Esophagus muscularis mucosa (tissue), 4 donors: ENCODE measurements around the gene GPT2. TPM values are rescaled to one million over a fixed set of nuclear protein-coding genes. Genes with fewer than 3 reads are reported as not detected.

Source experiments
- DNase-seq: peaks from one replicate; pipeline ENCODE4 v3.0.0-alpha.2; 2017; ENCODE audit errors: extremely low spot score
- H3K27ac ChIP-seq, 4 donors: fragments of 200-600 bp; sonication (generic); replicated peaks in 1 of 4; 1 replicate in 3 of 4; 2 replicates in 1 of 4; pipeline ENCODE4 v1.5.1; 2016 to 2019; ENCODE audit warnings: mild to moderate bottlenecking in 1 of 4
- H3K27me3 ChIP-seq, 4 donors: fragments of 200-600 bp; sonication (generic); one replicate each; pipeline versions ENCODE4 v1.5.1 to v1.6.0; 2016 to 2019
- H3K36me3 ChIP-seq, 4 donors: fragments of 200-600 bp; sonication (generic); one replicate each; pipeline ENCODE4 v1.5.1; 2016 to 2019
- H3K4me1 ChIP-seq, 4 donors: fragments of 200-600 bp; sonication (generic); one replicate each; pipeline ENCODE4 v1.5.1; 2016 to 2019
- H3K4me3 ChIP-seq, 4 donors: fragments of 200-600 bp; sonication (generic); 1 replicate in 2 of 4; 2 replicates in 2 of 4; pipeline ENCODE4 v1.5.1; 2016 to 2019; ENCODE audit warnings: mild to moderate bottlenecking in 4 of 4, moderate library complexity in 1 of 4
- H3K9me3 ChIP-seq, 4 donors: fragments of 200-600 bp; sonication (generic); 1 replicate in 3 of 4; 2 replicates in 1 of 4; pipeline ENCODE4 v1.5.1; 2016 to 2019
- EP300 ChIP-seq: sonication (generic); formaldehyde crosslinking; IDR thresholded peaks from one replicate; pipeline ENCODE4 v1.6.1; 2017; ENCODE audit warnings: antibody characterized with exemption
- POLR2A ChIP-seq: fragments of 450-650 bp; IDR thresholded peaks from one replicate; pipeline ENCODE4 v1.6.1; 2017; ENCODE audit warnings: antibody characterized with exemption, moderate library complexity, mild to moderate bottlenecking, low read depth
- POLR2AphosphoS5 ChIP-seq, 2 donors: sonication (generic); formaldehyde crosslinking; IDR thresholded peaks; one replicate each; pipeline ENCODE4 v1.6.1; 2017; ENCODE audit warnings: antibody characterized with exemption in 2 of 2
- WGBS: methylation state at CpG from one replicate; pipeline ENCODE4 v1.1.5; 2018; 5-methylcytosine and 5-hydroxymethylcytosine counted together
- intact Hi-C: fragments of 100-400 bp; cut with DNase I; formaldehyde crosslinking; loops from one replicate; pipeline ENCODE4 v1.15.1; 2023
- total RNA-seq, 4 donors: library from RNA; depleted of rRNA; stranded (reverse); fragments of >200 nt; gene quantifications; one replicate each; pipeline versions ENCODE4 v1.1.0 to v1.2.1, GENCODE V29; 2016
- TF ChIP-seq, protein P1 (sequence below), 3 experiments: fragments of 200-600 bp in 2 of 3; fragments of 450-650 bp in 1 of 3; sonication (generic) in 2 of 3; IDR thresholded peaks; one replicate each; pipeline ENCODE4 v1.5.1; 2017 to 2019; ENCODE audit warnings: antibody characterized with exemption in 3 of 3, mild to moderate bottlenecking in 2 of 3, moderate library complexity in 1 of 3

The GPT2 gene
- total RNA-seq, 4 donors from 2014 or later, result 2.5 to 5.7 (median 3.6) TPM

- intact Hi-C loops, result loop anchor here (1.0 kb wide), 1 partner anchor 53 kb away; no protein-coding TSS in a partner anchor
- H3K4me3 ChIP-seq, result no peak overlapping the region
- H3K27me3 ChIP-seq, result no peaks in the 10 kb centered on the region
- TF ChIP-seq POLR2AphosphoS5 (IDR thresholded peaks at IDR 0.05) (no peak), POLR2A (no peak), EP300 (no peak)
- TF ChIP-seq, protein P1, sequence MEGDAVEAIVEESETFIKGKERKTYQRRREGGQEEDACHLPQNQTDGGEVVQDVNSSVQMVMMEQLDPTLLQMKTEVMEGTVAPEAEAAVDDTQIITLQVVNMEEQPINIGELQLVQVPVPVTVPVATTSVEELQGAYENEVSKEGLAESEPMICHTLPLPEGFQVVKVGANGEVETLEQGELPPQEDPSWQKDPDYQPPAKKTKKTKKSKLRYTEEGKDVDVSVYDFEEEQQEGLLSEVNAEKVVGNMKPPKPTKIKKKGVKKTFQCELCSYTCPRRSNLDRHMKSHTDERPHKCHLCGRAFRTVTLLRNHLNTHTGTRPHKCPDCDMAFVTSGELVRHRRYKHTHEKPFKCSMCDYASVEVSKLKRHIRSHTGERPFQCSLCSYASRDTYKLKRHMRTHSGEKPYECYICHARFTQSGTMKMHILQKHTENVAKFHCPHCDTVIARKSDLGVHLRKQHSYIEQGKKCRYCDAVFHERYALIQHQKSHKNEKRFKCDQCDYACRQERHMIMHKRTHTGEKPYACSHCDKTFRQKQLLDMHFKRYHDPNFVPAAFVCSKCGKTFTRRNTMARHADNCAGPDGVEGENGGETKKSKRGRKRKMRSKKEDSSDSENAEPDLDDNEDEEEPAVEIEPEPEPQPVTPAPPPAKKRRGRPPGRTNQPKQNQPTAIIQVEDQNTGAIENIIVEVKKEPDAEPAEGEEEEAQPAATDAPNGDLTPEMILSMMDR (IDR thresholded peaks at IDR 0.05), result no peak
- H3K27ac ChIP-seq, result no peak overlapping the region
- WGBS, result 86% methylated on average over 2 of the region's 2 CpGs
- no peaks in the 10 kb centered on the region for H3K36me3 ChIP-seq
- peaks cover 0 to 18% (median 15%) of the 10 kb centered on the region in 4 donors for H3K4me1 ChIP-seq
- H3K9me3 ChIP-seq, result no peaks in the 10 kb centered on the region
- DNase-seq, result no peak
Measured at GRCh38 chr16:46854846-46855245, 29.3 kb upstream of the GPT2 start.

- Histone ChIP-seq H3K27me3 (no peaks in the 10 kb centered on the region), H3K36me3 (no peaks in the 10 kb centered on the region), H3K4me3 (no peak overlapping the region), H3K9me3 (no peaks in the 10 kb centered on the region), H3K27ac (no peak overlapping the region), H3K4me1 (peaks cover 0 to 18% (median 15%) of the 10 kb centered on the region in 4 donors)
- intact Hi-C loops, result loop anchor here (1.0 kb wide), 1 partner anchor 53 kb away; no protein-coding TSS in a partner anchor
- DNase-seq, result no peak
- no peak for TF ChIP-seq EP300
- TF ChIP-seq POLR2A, result no peak
- TF ChIP-seq, protein P1 (IDR thresholded peaks at IDR 0.05), result no peak
- TF ChIP-seq POLR2AphosphoS5 (IDR thresholded peaks at IDR 0.05), result no peak
- 89% methylated on average over 4 of the region's 4 CpGs for WGBS
Measured at GRCh38 chr16:46855389-46855788, 28.8 kb upstream of the GPT2 start.

DNA sequence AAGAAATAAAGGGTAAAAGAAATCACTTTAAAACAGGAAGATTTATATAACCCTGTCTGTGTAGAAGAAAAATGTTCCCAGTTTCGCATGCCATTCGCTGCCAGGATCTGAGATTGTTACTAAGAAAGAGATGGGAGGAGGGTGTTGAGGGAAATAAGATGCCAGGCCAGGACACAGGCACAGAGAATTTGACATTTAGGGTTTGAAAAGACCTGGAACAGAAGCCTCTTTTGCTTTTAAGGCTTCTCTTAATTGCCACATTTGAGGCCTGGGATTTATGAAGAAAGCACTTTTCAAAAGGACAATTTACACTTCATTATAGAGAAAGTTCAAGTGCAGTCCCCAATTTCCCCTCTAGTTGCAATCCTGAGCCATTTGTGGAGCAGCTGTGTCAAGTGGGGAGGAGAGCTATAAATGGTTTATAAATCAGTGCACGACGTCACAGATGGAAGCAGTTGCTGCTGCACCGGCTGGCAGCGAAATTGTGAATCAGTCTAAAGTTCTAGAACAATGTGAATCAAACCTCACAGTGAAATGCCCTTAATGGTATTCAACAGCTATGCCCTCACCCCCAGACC is 26.7 kb upstream of the GPT2 start:
- intact Hi-C loops, result no loop called here
- Histone ChIP-seq H3K4me3 (no peak overlapping the region), H3K36me3 (no peaks in the 10 kb centered on the region), H3K4me1 (peaks cover 0 to 18% (median 15%) of the 10 kb centered on the region in 4 donors), H3K9me3 (no peaks in the 10 kb centered on the region), H3K27ac (peak overlapping the region; percentile 13 to 67 (median 52)), H3K27me3 (no peaks in the 10 kb centered on the region)
- TF ChIP-seq POLR2AphosphoS5 (IDR thresholded peaks at IDR 0.05), result no peak
- no peak for TF ChIP-seq EP300
- TF ChIP-seq, protein P1 (IDR thresholded peaks at IDR 0.05), result peak; percentile 39 to 65 (median 42)
- 20% methylated on average over 6 of the region's 6 CpGs for WGBS
- no peak for DNase-seq

GRCh38 chr16:46858151-46858550 is 26.0 kb upstream of the GPT2 start:
- intact Hi-C loops, result no loop called here
- 94% methylated on average over 6 of the region's 6 CpGs for WGBS

More at GRCh38 chr16:46858151-46858550, 26.0 kb upstream of the GPT2 start:
- Histone ChIP-seq H3K36me3 (no peaks in the 10 kb centered on the region), H3K27me3 (no peaks in the 10 kb centered on the region), H3K9me3 (no peaks in the 10 kb centered on the region), H3K4me3 (no peak overlapping the region), H3K27ac (peak overlapping the region; percentile 13 to 67 (median 52)), H3K4me1 (peaks cover 0 to 18% (median 15%) of the 10 kb centered on the region in 4 donors)
- TF ChIP-seq EP300, result no peak
- TF ChIP-seq, protein P1 (IDR thresholded peaks at IDR 0.05), result no peak
- no peak for TF ChIP-seq POLR2AphosphoS5 (IDR thresholded peaks at IDR 0.05)
- no peak for TF ChIP-seq POLR2A
- no peak for DNase-seq
